DMS53 treated with DMSO at 0.1 percent for 48 hours (cell line): Measurements from ENCODE around the gene NUP153.
"Not testable (repeated sequence)": the region's sequence is repeated elsewhere in the genome, so short reads cannot be mapped to it uniquely, and the experiment has no call there.

ENCODE experiments used
- DNase-seq: peaks from one replicate; lab custom pipeline; 2025; ENCODE audit not compliant: unreplicated experiment; lab: John Stamatoyannopoulos, UW

The NUP153 gene

DNA sequence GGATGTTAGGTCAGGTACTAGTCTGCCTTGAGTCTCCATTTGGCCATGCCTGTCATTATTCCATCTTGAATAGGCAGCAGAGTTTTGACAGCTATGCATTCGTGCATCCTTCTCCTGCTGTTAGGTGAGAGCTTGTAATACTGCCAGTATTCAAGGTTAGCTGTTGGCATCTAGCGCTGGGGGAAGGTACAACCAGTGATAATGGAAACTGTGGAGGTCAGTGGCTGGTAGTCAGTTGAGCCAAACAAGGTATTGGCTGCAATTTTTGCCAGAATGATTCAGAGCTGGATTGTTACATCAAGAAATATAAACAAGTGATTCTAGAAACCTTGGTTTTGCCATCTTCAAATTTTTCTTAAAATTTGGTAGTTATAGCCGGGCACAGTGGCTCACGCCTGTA is 100.1 kb downstream of the NUP153 start:
- no peak for DNase-seq

DNA sequence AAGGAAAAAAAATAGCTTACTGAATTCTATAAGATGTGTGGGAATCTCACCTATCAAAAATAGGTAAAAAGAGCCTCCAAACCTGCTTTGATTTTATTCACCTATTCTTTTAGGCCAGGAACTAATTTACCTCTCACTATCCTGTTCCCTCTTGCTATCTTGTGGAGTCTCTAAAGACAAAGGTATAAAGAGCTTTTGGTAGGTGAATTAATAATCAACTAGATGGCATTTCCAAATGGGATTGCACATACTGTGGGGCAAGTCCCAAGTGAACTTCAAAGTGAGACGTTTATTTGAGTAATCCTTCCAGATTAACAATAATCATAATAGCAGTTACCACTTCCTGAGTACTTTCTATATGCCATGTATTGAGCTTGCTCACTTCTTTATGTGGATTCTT is 103.8 kb downstream of the NUP153 start:
- no peak for DNase-seq

DNA sequence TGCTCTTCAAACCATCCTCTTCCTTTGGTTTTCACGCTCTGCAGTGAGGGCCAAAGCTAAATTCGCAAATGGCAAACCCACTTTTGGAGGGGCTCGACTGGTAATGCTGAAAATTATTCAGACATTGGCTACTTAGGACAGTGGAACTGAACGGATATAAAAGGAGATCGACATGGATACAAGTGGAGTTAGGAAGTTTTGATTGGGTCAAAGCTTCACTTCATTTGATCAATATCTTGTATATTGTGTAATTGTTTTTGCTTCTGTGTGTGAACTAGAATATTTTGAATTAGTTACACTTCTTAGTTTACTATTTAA is 105.4 kb downstream of the NUP153 start:
- DNase-seq: no peak

DNA sequence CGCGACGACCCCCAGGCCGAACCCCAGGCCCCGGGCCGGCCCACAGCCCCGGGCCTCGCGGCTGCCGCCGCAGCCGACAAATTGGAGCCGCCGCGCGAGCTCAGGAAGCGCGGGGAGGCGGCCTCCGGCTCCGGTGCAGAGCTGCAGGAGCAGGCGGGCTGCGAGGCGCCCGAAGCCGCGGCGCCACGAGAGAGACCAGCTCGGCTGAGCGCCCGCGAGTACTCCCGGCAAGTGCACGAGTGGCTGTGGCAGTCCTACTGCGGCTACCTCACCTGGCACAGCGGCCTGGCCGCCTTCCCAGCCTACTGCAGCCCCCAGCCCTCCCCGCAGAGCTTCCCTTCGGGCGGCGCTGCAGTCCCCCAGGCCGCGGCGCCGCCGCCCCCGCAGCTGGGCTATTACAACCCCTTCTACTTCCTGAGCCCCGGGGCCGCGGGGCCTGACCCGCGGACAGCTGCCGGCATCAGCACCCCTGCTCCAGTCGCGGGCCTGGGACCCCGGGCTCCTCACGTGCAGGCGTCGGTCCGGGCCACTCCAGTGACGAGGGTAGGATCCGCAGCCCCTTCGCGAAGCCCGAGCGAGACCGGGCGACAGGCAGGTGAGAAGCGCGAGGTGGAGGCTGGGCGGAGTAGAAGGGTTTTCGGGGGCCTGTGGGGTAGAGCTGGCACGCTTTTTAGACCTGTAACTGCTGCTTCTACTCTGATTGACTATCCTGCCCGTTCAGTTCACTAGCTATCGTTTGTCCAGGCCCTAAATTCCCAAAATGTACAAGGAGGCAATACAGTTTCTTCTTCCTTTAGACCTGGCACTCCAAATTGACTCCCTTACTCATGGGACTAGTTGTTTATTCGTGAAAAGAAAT is 106.0 kb downstream of the NUP153 start:
- DNase-seq: no peak

DNA sequence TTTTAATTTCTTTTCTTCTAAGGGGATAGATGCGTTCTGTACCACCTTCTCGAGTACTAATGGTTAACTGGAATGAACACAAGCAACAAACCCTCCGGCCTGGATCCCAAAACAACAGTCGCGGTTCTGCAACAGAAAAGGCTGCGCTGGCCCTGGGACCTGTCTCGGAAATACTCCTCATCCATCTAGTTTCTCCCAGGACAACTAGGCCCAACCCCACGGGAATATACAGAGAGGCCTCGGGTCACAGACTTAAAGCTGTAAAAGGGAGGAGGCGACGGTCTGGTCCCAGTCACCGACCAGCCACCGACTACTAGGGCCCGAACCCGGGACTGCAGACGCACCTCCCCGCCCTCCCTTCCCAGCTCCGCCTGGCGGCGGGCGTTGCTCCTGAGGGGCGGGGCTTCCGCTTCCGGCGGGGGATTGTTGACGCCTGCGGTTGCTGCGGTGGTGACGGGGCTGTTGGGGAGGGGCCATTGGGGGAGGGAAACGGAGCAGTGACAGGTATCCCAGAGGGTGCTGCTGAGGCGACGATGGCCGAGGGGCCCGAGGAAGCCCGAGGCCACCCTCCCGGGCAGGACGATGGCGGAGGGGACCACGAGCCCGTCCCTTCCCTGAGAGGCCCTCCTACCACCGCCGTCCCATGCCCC is 106.7 kb downstream of the NUP153 start, which contains the start of gene FAM8A1:
Gene FAM8A1 (plus strand): TSS at position 426 of the 650 bp plus-strand sequence. CDS start 108 bp downstream, at position 534.
- DNase-seq: peak; percentile 79

DNA sequence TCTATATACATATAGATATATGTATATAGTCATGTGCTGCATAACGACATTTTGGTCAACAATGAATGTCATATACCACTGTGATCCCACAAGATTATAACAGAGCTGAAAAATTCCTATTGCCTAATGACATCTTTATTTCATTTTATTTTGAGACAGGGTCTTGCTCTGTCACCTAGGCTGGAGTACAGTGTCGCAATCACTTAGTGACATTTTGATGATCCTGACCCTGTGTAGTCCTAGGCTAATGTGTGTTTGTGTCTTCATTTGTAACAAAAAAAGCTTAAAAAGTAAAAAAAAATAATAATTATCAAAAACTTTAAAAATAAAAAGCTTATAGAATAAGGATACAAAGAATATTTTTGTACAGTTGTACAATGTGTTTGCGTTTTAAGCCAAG is 110.6 kb downstream of the NUP153 start:
- DNase-seq: no peak

DNA sequence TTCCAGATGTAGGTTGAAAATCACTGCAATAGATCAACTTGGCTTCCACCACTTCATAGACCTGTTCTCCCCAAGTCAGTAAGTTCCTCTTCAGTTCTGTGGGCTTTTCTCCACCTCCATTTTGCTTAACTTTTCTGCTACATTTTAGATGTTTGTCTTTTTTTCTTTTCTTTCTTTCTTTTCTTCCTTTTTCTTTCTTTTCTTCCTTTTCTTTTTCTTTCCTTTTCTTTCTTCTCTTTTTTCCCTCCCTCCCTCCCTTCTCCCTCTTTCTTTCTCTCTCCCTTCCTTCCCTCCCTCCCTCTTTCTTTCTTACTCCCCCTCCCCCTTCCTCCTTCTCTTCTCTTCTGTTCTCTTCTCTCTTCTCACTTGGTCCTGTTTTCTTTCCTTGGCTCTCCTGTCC is 113.5 kb downstream of the NUP153 start:
- no peak for DNase-seq

DNA sequence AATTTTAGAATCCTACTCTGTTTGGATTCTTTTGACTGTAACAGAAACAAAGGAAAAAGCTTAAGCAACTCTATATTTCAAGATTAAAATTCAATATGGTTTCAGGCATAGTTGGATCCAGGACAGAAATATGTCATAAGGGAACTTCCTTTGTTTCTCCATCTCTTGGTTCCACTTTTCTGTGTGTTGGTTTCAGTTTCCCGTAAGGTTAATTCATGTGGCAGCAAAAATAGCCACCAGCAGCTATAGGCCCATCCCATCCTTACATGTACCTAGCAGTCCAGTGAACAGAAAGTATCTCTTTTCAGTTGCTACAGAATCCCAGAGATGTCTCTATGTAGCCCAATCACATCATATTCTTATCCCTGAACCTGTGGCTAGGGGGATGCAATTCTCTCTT is 115.4 kb downstream of the NUP153 start:
- no peak for DNase-seq

DNA sequence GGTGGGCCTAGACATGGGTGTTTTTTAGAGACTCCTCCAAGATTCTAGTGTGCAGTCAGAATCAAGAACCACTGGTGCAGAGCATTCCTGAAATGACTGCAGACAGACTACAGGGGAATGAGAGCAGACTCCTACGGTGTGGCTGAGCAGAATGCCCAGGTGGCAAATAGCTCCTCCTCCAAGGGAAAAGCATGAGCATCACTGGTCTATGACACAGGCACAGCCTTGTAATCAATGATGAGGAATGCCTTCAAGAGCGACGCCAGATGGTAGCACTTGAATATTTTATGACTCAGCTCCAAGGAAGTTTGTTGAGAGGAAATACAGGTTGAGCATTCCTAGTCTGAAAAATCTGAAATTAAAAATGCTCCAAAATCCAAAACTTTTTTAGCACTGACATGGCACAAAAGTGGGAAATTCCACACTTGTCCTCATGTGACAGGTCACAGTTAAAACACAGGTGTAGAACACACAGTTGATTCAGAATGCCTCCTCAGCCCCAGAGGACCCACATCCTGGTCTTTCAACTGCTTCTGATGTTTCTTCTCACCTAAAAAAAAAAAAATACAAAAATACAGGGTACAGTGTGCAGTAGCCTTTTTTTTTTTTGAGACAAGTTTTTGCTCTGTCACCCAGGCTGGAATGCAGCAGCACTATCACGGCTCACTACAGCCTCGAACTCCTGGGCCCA is 117.2 kb downstream of the NUP153 start:
- peak; percentile 88 for DNase-seq

DNA sequence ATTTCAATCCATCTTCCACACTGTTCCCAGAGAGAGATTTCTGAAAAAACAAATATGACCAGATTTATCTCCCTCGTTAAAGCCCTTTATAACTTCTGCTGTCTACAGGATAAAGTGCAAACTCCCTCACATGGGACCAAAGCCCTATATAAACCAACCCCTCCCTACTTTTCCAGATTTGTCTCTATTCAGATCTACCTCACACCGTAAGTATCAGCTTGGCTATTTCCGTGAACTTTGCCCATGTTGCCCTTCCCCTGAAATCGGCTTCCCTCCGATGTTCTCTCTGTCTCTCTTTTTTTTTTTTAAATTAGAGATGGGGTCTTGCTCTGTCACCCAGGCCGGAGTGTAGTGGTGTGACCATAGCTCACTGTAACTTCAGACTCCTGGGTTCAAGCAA is 118.7 kb downstream of the NUP153 start:
- DNase-seq: no peak

DNA sequence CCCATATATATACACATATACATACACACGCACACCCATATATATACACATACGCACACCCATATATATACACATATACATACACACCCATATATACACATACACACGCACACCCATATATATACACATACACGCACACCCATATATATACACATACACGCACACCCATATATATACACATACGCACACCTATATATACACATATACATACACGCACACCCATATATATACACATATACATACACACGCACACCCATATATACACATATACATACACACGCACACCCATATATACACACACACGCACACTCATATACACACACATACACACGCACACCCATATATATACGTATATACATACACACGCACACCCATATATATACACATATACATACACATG is 120.1 kb downstream of the NUP153 start:
- DNase-seq: not testable (repeated sequence)

DNA sequence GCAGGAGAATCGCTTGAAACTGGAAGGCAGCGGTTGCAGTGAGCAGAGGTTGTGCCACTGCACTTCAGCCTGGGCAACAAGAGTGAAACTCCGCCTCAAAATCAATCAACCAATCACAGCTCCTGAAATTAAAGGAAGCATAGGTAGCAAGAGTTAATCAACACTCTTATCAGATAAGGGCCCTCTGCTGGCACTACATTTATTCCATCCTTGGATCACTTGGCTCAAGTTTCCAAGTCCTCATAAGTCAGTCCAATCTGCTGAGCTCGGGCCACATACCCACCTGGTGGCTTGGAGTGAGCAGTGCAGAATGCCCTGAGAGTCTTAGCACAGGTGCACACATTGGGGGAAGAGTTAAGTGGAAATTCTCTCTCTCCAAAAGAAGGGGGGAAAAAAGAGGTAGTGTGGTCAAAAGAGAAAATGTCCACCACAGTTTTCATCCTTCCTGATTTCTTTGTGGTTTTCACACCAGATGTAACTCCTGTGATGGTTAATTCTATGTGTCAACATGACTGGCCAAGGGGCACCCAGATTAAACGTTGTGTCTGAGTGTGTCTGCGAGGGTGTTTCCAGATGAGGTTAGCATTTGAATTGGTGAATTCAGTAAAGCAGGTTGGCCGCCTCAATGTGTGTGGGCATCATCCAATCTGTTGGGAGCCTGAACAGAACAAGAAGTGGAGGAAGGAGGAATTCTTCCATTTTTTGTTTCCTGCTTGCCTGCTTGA is 120.8 kb downstream of the NUP153 start:
- no peak for DNase-seq

DNA sequence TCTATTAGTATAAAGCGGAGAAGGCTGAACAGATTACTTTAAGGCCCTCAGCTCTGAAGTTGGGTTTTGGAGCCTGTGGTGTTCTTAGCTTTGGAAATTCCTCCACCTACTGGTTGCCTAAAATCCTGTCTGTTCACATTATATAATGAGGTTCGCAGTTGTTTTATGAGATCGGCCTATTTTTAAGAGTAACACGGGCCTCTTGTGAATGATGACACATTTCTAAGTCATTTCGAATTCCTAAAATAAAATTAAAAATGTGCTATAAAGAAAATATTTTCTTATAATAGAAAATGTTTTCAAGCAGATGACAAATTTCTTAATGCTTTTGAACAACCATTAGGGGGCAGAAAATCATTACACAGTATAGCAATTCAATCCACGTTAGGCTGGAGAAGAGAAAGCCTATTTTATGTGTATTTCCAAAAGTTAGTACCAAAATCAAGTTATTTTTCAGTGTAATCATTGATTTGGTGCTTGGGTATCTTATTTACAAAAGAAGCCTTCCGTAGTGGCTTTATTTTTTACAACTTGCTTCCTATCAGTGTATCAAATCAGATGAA is 122.4 kb downstream of the NUP153 start:
- DNase-seq: peak; percentile 69

DNA sequence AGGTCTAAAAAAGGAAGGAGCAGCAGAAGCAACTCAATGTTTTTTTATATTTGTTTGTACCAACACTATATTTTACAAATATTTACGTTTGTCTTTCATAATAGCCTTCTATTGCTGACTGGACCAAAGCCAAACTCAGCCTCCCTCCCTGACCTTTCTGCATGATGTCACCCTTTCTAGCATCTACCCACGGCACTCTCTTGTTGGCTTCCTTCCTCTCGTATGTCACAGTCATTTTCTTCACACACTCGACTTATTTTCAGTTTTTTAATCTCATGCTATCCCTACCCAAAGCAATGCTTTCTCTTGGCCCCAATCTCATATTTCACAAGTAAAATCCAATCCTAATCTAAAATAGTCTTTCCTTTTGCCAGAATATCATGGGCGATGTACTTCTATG is 122.9 kb downstream of the NUP153 start:
- DNase-seq: no peak

DNA sequence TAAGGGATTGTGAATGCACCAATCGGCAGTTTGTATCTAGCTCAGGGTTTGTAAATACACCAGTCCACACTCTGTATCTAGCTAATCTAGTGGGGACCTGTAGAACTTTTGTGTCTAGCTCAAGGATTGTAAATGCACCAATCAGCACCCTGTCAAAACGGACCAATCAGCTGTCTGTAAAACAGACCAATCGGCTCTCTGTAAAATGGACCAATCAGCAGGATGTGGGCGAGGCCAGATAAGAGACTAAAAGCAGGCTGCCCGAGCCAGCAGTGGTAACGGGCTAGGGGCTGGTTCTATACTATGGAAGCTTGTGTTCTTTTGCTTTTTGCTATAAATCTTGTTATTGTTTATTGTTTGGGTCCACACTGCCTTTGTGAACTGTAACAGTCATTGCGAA is 125.4 kb downstream of the NUP153 start:
- not testable (repeated sequence) for DNase-seq

DNA sequence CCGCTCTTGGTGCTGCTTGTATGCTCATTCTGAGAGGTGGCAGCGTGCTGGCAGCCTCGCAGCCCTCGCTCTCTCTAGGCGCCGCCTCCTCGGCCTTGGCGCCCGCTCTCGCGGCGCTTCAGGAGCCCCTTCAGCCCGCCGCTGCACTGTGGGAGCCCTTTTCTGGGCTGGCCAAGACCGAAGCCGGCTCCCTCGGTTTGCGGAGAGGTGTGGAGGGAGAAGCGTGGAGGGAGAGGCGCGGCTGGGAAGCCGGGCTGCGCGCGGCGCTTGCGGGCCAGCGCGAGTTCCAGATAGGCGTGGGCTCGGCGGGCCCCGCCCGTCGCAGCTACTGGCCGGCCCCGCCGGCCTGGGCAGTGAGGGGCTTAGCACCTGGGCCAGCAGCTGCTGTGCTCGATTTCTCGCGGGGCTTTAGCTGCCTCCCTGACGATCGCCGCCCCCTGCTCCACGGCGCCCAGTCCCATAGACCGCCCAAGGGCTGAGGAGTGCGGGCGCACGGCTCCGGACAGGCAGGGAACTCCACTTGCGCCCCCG is 126.1 kb downstream of the NUP153 start:
- DNase-seq: no peak

DNA sequence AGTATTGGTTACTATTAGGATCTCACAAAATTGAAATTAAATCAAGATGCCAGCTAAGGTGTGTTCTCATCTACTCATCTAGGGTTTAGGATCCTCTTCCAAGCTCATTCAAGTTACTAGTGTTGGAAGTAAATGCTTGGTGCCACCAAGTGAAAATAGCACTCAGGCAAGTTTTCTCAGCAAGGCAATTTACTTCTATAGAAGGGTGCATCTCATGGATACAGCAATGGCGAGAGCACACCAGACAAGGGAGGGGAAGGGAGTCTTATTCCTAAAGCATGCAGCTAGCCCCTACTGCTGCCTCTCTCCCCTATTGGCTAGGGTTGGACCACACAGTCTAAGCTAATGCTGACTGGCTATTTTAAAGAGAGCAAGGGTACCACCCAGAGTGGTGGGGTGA is 129.7 kb downstream of the NUP153 start:
- DNase-seq: no peak

DNA sequence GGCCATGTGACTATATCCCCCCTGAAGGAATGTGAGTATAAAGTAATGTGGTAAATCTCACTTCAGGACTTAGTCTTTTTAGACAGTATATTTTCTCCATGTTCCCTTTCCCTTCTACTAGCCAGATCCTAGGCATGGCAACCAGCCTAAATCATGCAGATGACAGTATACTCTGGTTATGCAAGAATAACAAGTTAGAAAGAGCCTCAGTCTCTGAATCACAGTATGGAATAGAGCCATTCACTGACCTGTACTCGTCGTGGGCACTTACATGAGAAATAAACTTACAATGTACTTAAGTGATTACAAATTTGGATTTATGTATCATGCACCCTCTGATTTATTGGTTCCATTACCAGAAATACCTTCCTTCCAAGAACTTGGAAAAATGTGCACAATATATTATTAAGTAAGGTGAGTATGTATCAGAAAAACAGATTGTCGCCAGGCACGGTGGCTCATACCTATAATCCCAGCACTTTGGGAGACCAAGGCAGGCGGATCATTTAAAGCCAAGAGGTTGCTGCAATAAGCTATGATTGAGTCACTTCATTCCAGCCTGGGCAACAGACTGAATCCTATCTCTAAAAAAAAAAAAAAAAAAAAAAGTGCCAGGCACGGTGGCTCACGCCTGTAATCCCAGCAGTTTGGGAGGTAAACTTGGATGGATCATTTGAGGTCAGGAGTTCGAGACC is 131.7 kb downstream of the NUP153 start:
- DNase-seq: no peak

DNA sequence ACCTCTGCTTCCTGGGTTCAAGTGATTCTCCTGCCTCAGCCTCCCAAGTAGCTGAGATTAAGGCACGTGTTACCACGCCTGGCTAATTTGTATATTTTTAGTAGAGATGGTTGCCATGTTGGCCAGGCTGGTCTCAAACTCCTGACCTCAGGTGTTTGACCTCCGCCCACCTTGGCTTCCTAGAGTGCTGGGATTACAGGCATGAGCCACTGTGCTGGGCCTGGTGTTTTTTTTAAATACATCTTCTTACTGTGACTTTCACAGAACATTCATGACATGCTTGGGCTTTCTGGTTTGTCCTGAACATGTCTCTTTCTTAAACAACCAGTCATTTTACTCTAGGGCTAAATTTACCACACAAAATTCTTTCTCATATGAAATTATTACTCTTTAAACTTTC is 141.3 kb downstream of the NUP153 start:
- no peak for DNase-seq
